IPS-NIHi7 (cell line): ENCODE data around the gene ZFP90.
"Not testable (repeated sequence)": the region's sequence is repeated elsewhere in the genome, so short reads cannot be mapped to it uniquely, and the experiment has no call there.

Experiments
- DNase-seq: peaks from one replicate; pipeline ENCODE4 v3.0.0; 2012; ENCODE audit warnings: mixed read lengths; ENCODE audit errors: extremely low spot score

Gene ZFP90

DNA sequence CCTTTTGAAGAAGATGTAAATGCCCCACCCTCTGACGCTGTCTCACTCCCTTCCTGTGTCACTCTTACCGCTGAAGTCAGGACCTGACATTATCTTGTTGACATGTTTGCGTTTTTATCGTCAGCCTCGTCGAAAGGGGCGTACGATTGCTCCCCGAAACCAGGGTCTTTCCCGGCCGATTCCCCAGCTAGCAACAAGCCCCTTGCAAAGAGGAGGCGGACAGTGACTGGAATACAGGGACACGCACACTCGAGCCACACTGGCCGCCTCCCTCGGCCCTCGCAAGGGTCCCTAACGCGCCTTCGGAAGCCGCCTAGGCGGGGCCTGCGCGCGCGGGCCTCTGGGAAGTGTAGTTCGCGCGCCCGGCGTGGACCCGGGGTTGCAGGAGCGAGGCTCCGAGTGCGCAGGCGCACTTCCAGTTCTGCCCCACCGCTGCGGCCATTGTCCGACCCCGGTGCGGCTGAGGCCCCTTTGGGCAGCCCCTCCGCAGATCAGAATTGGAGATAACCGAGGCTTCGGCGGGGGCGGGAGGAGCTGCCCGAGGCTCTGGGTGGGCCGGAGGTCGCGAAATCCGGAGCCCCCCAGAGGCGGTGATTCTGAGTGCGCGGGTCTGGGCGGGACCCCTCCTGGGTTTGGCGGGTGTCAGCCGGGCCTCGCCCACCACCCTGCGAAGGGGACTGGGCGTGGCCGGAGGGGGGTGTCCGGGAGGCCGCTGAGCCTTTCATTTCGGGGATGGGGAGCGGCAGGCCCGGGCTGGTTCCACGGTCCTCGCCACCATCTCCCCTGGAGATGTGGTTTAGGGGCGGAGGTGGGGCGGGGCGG, at the start of gene ZFP90:
Gene ZFP90, plus strand, starts transcription at position 412 of the 822 bp plus-strand sequence. CDS start 502 bp downstream, outside the sequence.
- DNase-seq: peak; percentile 99

DNA sequence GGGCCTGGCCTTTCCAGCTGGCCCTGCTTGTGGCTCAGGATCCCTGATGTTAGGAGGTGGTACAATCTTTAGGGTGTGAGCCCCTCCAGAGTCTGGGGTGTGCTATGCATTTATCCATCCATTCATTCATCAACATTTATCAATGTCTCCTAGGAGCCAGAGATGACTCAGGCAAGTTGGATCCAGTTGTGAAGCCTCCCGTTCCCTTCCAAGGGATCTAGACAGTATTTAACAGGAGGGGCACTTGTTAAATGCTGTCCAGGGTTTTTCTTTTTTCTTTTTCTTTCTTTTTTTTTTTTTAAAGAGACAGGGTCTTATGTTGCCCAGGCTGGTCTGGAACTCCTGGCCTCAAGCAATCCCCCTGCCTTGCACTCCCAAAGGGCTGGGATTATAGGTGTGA, 48.7 kb upstream of the ZFP90 start:
- no peak for DNase-seq

- peak; percentile 77 for DNase-seq
Observed at GRCh38 chr16:68490829-68491575, 48.1 kb upstream of the ZFP90 start.

- no peak for DNase-seq
Observed at GRCh38 chr16:68491576-68491950, 47.5 kb upstream of the ZFP90 start.

DNA sequence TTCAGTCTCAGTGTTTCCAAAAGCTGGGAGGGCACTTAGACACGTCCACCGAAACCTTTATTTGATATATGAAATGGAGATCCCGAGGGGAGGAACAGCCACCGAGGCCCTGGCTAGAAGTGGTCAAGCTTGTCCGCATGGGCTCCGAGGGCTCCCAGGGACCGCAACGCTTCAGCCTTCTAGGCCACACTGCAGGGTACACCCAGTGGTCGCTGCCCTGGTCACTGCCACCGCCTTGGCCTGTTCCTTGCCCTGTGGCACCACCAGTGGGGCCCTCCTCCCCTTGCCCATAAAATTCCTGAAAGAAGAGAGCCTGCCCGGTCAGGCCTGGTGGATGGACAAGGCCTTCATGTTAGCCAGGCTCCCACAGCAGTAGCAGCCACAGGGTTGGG, 46.9 kb upstream of the ZFP90 start:
- DNase-seq: no peak

- DNase-seq: no peak
Observed at GRCh38 chr16:68492543-68493411, 46.3 kb upstream of the ZFP90 start.

- DNase-seq: no peak
Observed at GRCh38 chr16:68493412-68494070, 45.5 kb upstream of the ZFP90 start.

- not testable (repeated sequence) for DNase-seq
Observed at GRCh38 chr16:68494261-68494660, 44.8 kb upstream of the ZFP90 start.

DNA sequence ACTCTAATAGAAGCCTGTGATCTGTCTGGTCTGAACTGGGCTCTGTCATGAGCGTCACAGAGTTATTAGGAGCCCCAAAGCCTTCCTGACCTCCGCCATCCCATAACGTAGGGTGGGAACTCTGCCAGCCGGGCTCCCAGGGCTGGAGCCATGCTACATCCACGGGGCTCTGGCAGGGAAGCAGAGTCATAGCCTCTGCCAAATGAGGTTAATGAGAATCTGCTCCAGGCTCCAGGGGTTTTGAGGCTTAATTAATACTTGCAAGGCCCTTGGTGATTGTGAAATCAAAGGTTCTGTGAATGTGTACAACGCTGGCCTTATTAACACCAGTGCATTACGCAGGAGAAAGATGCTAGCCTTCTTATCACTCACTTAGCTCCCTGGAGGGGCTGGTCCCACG, 42.4 kb upstream of the ZFP90 start:
- no peak for DNase-seq

DNA sequence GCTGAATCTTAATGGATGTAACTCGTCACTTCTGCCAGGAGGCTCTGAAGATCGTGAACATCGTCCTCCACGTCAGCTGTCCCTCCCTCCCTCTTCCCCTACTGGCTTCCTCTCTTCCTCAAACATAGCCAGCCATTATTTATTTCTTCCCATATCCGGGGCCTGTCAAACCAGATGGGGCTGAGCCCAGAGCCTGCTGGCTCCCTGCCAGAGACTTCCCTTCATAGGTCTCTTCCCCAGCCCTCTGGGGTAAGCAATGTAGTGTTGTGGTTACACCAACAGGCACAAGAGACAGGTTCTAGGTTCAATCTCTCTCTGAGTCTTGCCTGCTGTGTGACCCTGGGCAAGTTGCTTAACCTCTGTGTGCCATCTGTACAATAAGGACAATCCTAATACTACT, 40.1 kb upstream of the ZFP90 start:
- DNase-seq: no peak

DNA sequence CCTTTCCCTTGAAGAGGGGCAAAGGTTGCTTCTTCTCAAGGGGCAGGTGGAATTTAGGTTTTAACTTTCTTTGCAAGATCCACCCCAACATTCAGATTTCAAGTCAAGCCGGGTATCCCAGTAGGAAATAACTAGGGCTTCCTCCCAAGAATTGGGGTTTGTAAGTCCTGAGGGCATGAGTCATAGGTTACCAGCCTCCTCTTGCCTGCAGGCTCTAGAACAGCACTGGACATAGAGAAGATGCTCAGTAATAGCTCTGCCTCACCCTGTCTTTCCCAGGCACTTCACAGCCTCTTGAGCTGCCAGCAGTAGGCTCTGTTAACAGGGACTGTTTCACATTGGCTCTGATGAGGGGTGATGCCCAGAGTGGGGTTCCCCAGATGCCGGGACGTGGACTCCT, 35.8 kb upstream of the ZFP90 start:
- DNase-seq: no peak

DNA sequence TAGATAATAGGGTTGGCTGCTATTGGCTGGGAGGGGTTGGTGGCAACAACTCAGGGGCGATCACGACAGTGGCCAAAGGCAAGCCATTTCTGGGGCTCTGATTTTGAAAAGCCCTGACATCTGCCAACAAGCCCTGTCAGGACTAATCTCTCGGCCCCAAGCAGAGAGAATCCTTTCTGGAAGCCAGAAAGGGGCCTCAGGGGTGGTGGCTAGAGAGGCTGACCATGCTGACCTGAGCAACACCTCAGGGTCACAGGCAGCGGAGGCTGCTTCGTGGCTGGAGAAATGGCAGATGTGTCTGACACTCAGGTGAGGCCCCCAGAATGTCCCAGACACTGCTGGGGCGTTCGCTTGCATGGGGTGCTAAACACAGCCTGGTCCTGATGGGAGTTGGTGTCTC, 35.0 kb upstream of the ZFP90 start:
- no peak for DNase-seq

- no peak for DNase-seq
Observed at GRCh38 chr16:68506331-68507053, 32.6 kb upstream of the ZFP90 start.

DNA sequence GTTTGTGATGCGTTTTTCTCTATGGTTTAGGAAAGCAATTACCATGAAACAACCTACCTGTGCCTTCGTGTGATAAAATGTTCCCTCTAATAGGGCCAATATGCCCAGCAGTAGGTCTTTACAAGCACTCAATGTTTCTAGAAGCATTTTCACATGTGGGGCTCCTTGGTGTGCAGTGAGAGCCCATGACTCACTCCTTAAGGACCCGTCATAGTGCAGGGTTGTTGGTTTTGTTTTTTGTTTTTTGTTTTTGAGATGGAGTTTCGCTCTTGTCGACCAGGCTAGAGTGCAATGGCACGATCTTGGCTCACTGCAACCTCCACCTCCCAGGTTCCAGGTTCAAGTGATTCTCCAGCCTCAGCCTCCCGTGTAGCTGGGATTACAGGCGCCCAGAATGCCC, 31.1 kb upstream of the ZFP90 start:
- DNase-seq: no peak

DNA sequence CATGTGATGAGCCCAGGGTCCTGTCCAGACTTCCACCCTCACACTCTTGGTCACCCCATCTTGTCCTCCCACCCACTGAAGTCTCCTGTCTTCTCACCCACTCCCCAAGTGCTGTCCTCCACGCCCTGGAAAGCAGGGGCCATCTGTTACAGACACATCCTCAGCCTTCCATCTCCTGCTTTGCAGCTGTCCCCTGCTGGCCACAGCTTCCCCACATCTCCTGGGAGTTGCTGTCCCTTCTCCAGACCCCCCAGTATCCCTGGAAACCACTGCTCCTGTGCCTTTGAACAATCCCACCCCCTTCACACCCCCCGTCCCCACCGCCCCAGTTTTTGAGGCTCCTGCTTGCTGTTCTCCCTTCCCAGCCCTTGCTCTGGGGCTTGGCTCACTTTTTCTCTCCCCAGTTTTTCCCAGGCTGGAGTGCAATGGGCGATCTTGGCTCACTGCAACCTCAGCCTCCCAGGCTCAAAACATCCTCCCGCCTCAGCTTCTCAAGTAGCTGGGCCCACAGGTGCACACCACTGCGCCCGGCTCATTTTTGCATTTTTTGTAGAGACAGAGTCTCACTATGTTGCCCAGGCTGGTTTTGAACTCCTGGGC, 30.4 kb upstream of the ZFP90 start:
- DNase-seq: no peak

DNA sequence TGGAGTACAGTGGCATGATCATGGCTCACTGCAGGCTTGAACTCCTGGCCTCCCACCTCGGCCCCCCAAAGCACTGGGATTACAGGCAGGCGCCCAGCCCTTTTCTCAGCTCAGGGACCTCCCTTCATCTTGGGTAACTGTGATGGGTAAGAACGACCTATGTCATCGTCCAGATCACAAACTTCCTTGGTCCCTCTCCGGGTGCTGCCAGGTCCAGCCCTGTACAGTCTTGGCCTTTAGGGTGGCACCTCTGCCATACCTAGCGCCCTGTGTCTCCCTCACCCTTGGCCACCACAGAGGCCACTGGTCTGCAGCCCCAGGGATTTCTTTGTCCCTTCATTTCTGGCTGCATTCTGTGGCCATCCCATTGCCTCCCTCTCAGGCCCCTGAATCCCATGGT, 29.7 kb upstream of the ZFP90 start:
- no peak for DNase-seq

DNA sequence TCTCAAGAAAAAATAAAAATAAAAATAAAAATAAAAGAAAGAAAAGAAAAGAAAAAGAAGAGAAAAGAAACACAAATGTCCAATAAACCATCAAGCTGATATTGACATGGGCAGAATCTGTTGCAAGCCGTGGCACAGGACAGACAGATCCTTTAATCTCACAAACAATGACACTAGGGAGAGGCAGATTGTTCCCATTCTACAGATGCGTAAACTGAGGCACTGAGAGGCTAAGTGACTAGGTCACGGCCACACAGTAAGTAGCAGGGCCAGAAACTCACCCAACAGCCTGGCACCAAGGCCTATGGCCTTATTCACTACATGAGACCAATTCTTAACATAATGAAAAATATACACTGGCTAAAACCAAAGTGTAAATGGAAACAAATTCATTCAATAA, 28.3 kb upstream of the ZFP90 start:
- no peak for DNase-seq

DNA sequence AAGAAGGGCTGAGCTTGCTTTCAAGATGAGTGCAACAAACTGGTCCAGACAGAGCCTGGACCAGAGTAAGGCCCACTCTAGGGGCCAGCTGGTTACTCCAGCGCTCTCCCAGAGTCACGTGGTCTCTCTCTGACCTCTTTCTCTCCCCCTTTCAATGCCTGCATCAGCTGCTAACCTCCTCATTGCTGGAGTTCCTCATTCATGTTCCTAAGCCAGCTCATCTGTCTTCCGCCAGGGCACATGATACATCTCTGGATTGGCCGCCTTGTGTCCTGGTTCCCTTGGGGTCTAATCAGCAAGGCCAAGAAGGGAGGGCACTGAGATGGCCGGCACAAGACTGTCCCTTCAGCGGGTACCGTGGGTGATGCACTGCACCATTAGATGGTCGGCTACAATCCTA, 26.9 kb upstream of the ZFP90 start:
- DNase-seq: no peak

GRCh38 chr16:68512742-68513141, 26.3 kb upstream of the ZFP90 start:
- no peak for DNase-seq

DNA sequence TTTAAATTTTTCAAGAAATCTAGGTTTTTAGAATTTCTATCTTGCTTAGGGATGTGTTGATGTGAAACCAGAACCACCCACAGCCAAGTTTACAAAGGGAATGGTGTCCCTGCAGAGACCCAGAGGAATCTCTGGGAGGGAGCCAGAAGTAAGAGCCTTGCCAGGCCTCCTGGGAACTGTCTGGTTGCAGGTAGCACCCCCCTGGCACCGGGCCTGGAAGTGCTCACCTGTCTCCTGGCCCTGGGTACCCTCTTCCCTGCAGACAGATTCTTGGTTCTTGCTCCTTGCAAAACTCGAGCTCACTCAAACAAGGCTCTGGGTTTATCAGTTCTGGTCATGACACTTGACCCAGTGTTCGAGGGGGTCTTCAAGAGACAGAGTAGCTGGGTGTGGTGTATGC, 24.6 kb upstream of the ZFP90 start:
- DNase-seq: no peak
